ENCODE data around the gene GABRE. TPM values are rescaled to one million over a fixed set of nuclear protein-coding genes. Genes with fewer than 3 reads are reported as not detected.

Gene GABRE
- total and polyA plus RNA-seq, 2 donors (not counting 3 experiments of a cell fraction or from before 2014, with no cell fraction given) = 6.1 to 33.4 TPM

DNA sequence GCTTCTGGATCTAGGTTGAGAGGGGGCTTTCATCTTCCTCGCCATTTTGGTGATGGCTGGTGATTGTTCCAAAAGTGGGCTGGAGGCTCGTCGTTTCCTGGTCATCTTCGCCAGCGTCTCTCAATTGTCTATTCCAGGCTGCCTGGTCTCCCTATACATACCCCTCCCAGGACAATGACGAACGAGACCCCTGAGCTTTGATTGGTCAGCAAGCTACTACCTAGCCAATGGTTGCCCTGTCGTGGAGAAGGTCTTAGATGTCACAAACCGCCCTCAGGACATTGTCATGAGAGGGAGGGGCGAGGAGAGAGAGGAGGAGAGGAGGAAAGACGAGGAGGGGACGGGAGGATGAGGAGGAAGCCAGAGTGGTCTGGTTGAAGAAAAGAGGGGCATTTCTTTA is 69.5 kb downstream of the GABRE start:
- no peak for DNase-seq (ENCODE audit: low read depth, low spot score)
- no peak for FAIRE-seq
- H3K4me3 ChIP-seq (replicated peaks in 1 of 3; ENCODE audit: insufficient read depth in 1 of 3, low read depth in 1 of 3, low read length in 3 of 3) = no peak overlapping the region
- H3K9me3 ChIP-seq (replicated peaks; ENCODE audit: control insufficient read depth, insufficient read depth, low read length) = no peaks in the 10 kb centered on the region
- no peak overlapping the region for H3K9ac ChIP-seq (replicated peaks; ENCODE audit: extremely low read depth, insufficient read depth, low read length)
- no peaks in the 10 kb centered on the region for H3K27me3 ChIP-seq (ENCODE audit: control insufficient read depth in 2 of 2, insufficient read depth in 2 of 2, low read length in 2 of 2)
- TF ChIP-seq FOS (IDR thresholded peaks at IDR 0.05; ENCODE audit: borderline replicate concordance, insufficient read depth, low read length) (no peak), MYC (IDR thresholded peaks at IDR 0.05; ENCODE audit: low read depth, low read length) (no peak), EZH2 (IDR thresholded peaks at IDR 0.05; ENCODE audit: borderline replicate concordance, low read depth, low read length, severe bottlenecking) (no peak), POLR2A (IDR thresholded peaks at IDR 0.05; ENCODE audit: low read depth, low read length) (no peak), GATA2 (IDR thresholded peaks at IDR 0.05; ENCODE audit: insufficient read depth, insufficient read length, low read depth, low read length) (no peak), POLR2AphosphoS5 (IDR thresholded peaks at IDR 0.05; ENCODE audit: insufficient read depth, low read depth, low read length) (no peak), JUN (IDR thresholded peaks at IDR 0.05; ENCODE audit: borderline replicate concordance, insufficient read depth, insufficient read length, low read depth) (no peak)
- TF ChIP-seq, protein P1, sequence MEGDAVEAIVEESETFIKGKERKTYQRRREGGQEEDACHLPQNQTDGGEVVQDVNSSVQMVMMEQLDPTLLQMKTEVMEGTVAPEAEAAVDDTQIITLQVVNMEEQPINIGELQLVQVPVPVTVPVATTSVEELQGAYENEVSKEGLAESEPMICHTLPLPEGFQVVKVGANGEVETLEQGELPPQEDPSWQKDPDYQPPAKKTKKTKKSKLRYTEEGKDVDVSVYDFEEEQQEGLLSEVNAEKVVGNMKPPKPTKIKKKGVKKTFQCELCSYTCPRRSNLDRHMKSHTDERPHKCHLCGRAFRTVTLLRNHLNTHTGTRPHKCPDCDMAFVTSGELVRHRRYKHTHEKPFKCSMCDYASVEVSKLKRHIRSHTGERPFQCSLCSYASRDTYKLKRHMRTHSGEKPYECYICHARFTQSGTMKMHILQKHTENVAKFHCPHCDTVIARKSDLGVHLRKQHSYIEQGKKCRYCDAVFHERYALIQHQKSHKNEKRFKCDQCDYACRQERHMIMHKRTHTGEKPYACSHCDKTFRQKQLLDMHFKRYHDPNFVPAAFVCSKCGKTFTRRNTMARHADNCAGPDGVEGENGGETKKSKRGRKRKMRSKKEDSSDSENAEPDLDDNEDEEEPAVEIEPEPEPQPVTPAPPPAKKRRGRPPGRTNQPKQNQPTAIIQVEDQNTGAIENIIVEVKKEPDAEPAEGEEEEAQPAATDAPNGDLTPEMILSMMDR (IDR thresholded peaks at IDR 0.05; ENCODE audit: extremely low read depth in 1 of 2, insufficient read depth in 1 of 2, low read depth in 1 of 2, low read length in 2 of 2) = no peak
- TF ChIP-seq, protein P2, sequence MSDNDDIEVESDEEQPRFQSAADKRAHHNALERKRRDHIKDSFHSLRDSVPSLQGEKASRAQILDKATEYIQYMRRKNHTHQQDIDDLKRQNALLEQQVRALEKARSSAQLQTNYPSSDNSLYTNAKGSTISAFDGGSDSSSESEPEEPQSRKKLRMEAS (IDR thresholded peaks at IDR 0.05; ENCODE audit: insufficient read depth, insufficient read length) = no peak
- no peaks in the 10 kb centered on the region for H3K36me3 ChIP-seq (ENCODE audit: control insufficient read depth in 2 of 2, extremely low read depth in 1 of 2, insufficient read depth in 2 of 2, low read length in 2 of 2)
- H3K4me2 ChIP-seq (ENCODE audit: insufficient read depth, low read length) = no peak overlapping the region
- ChIA-PET POLR2A (no interaction called here), CTCF (no interaction called here)
- peaks cover 12% of the 10 kb centered on the region for H3K4me1 ChIP-seq (ENCODE audit: control insufficient read depth, extremely low read depth, insufficient read depth, low read length)
- no TSS peak for BruUV-seq (replicated peaks)
- H3K79me2 ChIP-seq (ENCODE audit: control insufficient read depth, insufficient read depth, low read length) = no peaks in the 10 kb centered on the region
- intact Hi-C loops (cut with micrococcal nuclease) (no loop called here), dilution Hi-C loops (cut with MboI; ENCODE audit: extremely low pct_ligation_motif_present, low sequenced_read_pairs) (no loop called here)
- no peak overlapping the region for H2AFZ ChIP-seq (ENCODE audit: low read depth, low read length)
- no peak overlapping the region for H3K27ac ChIP-seq (ENCODE audit: insufficient read depth, low read depth, low read length)
- H4K20me1 ChIP-seq (replicated peaks; ENCODE audit: control insufficient read depth, extremely low read depth, insufficient read depth, low read length) = no peaks in the 10 kb centered on the region
- H3K9me1 ChIP-seq (replicated peaks; ENCODE audit: control insufficient read depth, extremely low read depth, insufficient read depth, low read length) = no peaks in the 10 kb centered on the region

MicroRNA genes within 50 kb of the gene (microRNA counts, 767-probe panel; counts per million panel counts)
- microRNA hsa-miR-224-5p = 723 counts per million, percentile 96 among the panel's probes with 10 or more counts
- microRNA hsa-miR-452-5p = 723 counts per million, percentile 96 among the panel's probes with 10 or more counts

Small RNA genes within 50 kb of the gene (microRNA-seq; reads per million reads assigned to microRNA genes)
- gene MIR224 (ENCODE audit: borderline number of aligned reads, borderline replicate concordance) = 177 reads per million, percentile 64 among the genes with 10 or more reads in this experiment
- gene MIR452 (ENCODE audit: borderline number of aligned reads, borderline replicate concordance) = 168 reads per million, percentile 62 among the genes with 10 or more reads in this experiment

Other genes starting within 250 kb of the GABRE start
- not detected in 2 replicates for gene CNGA2, start 239.9 kb downstream of the GABRE start, total RNA-seq
- not detected in 2 replicates for gene CNGA2, start 239.9 kb downstream of the GABRE start, polyA plus RNA-seq
- gene MAGEA4, start 61.8 kb downstream of the GABRE start, total RNA-seq = not detected in 2 replicates
- not detected in 2 replicates for gene MAGEA4, start 61.8 kb downstream of the GABRE start, polyA plus RNA-seq
- gene MAGEA10, start 163.9 kb upstream of the GABRE start, total RNA-seq = not detected in 2 replicates
- not detected in 2 replicates for gene MAGEA10, start 163.9 kb upstream of the GABRE start, polyA plus RNA-seq